GM21786 (cell line): ENCODE results near the gene MYPOP.
"Not testable (repeated sequence)": the region's sequence is repeated elsewhere in the genome, so short reads cannot be mapped to it uniquely, and the experiment has no call there.

ENCODE experiments used
- ATAC-seq: cut with Tn5 transposase; IDR thresholded peaks from one replicate; pipeline ENCODE4 v1.9.1; 2021; ENCODE audit not compliant: unreplicated experiment

MYPOP gene

DNA sequence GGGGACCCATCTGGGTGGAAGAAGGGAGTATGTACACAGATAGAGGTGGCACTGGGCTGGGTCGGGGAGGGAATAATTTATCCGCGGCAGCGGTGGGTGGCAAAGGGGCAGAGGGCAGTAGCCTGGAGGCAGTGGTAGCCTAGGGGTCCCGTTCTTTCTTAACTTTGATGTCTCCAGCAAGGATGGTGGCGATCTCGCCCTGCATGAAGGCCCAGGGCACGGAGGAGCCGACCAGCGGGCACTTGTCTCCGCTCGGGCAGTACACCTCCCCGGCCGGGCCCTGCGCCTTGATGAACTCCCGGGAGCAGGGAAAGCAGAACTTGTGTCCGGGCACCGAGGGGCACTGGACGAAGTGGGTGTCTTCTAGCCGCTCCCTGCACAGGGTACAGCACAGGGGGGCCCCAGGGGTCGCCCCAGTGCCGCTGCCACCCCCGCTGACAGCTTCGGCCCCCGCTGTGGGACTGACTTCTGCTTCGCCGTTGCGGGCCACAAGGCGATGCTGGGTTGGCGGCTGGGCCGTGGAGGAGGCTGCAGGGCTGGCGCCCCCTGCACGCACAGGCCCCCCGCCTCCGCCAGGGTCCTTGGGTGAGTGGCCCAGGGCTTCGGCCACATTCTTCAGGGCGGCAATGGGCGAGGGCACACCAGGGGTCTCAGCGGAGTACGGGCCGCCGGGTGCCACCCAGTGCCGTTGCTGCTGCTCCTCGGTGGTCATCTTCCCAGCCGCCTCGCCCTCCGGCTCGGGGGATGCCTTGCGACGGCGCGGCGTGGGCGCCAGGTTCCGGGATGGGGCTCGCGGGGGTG, 18.3 kb downstream of the MYPOP start:
- ATAC-seq = no peak

GRCh38 chr19:45883586-45883880, 18.9 kb downstream of the MYPOP start:
- ATAC-seq = no peak

DNA sequence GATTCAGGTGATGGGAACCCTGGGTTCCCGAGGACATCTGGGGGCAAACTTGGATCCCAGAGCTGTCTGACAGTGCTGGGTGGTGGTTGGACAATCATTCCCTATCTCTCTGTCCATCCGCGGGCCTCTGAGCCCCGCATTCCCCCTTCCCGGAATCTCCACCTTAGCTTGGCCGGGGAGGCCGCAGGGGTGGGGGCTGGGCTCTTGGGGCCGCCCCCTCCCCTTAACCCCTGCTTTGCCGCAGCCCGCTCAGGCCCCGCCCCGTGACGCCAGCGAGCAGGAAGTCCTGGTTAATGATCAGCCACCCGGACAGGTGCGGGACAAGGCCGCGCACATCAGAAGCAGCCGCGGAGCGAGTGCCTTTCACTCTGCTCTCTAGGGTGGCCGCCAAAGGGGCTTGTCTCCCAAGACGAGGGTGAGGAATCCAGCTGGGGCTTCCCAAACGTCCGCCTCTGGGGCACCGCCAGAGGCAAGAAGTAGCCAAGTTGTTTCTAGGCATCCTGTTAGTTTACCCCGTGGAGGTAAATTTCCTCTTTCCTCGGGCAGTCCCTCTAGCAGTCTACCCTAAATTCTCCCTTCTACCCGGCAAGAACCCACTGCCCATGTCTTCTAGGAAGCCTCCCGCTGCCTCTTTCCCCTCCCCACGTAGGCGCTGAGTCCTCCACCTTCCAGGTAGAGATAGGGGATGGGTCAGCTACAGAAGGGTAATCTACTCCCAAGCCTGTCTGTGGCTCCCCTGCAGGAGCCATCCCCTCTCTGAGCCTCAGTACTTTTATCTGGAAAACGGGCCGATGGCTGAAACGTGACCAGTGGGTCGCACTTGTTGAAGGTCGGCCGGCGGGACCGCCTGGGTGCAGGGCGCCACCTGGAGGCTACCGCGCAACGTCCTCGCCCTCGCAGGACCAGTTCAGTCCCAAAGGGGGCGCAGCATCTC, 19.5 kb downstream of the MYPOP start:
- no peak for ATAC-seq

- no peak for ATAC-seq
These were observed 20.4 kb downstream of the MYPOP start for GRCh38 chr19:45881909-45882528.

DNA sequence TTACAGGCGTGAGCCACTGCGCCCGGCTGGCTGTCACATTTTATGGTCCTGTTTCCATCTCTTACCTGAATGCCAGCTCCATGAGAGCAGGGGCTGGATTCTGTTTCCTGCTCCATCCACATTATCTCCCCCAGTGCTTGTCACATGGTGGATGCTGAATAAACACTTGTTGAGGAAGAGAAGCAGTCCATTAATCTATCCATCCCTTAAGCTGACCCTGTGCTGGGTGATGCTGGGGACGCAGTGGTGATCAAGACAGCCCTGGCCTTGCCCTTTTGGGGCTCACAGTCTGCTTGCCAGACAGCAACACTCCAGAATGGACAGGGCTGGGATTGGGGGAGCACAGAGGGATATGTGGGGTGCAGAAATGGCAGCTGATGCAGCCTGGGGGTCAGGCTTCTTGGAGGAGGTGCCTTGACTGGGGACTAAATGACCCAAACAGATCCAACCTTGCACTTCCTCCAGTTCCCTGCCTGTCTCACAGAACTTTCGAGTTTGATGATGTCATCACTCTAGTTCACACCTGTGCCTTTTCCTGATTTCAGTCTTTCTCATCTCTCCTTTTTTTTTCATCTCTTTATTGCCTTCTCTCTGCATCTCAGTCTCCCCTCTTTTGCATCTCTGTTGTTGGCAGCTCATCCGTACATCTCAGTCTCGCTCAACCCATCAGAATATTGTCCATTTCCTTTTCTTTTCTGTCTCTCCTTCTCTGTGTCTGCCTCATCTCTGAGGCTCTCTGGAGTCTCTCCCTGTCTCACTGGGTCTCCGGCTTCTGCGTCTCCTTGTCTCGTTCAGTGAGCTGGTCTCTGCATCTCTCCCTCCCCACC, 21.1 kb downstream of the MYPOP start:
- no peak for ATAC-seq

DNA sequence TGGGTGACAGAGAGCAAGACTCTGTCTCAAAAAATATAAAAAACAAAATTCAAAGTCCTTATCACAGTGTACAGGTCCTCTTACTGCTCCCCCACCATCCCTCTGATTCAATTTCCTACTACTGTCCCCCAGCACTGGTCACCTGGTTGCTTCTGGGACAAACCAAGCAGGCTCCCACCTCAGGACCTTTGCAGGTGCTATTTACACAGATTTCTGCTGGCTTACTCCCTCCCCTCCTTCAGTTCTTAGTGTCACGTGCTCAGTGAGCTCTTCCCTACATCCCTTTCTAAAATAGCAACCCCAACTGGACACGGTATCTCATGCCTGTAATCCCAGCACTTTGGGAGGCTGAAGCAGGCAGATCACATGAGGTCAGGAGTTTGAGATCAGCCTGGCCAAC, 22.4 kb downstream of the MYPOP start:
- no peak for ATAC-seq

GRCh38 chr19:45879055-45879454, 23.4 kb downstream of the MYPOP start:
- ATAC-seq = no peak

DNA sequence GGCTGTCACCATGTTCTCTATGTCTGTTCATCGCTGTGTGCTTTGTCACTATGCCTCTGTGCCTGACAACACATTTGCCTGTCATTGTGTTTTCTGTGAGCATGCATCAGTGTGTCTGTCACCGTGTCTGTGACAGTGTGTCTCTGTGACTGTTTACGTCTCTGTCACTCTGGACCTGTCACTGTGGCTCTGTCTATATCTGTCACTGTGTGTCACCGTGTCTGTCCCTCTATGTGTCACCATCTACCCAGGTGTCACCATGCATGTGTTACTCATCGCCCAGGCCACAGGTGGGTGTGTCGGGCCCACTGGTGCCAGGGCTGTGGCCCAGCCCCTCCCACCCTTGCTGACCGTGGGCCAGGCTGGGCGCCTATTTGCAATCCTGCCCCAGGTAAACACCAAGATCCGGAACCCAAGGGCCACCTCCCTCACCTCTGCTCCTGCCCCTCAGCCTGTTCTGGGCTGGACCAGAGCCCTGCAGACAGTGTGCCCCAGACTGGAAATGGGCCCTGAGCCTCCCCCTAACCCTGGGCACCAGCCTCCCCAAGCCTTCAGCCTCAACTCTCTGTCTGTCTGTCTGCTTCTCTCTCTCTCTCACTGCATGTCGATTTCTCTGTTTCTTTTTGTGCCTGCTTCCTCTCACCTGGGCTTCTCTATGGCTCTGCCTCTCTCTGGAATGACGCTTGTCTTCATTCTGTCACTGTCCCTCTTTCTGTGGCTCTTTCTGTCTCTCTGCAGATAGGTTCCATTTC, 24.2 kb downstream of the MYPOP start:
- no peak for ATAC-seq

GRCh38 chr19:45876411-45877197, 25.8 kb downstream of the MYPOP start:
- ATAC-seq = no peak

DNA sequence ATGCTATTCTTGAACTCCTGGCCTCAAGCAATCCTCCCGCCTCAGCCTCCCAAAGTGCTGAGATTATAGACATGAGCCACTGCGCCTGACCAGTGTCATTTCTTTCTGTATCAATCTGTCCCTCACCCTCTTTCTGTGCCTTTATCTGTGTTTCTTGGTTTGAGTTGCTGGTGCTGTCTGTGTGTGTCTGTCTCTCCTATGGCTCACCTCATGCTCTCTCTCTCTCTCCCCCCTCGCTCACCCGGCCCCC, 26.3 kb downstream of the MYPOP start:
- no peak for ATAC-seq

DNA sequence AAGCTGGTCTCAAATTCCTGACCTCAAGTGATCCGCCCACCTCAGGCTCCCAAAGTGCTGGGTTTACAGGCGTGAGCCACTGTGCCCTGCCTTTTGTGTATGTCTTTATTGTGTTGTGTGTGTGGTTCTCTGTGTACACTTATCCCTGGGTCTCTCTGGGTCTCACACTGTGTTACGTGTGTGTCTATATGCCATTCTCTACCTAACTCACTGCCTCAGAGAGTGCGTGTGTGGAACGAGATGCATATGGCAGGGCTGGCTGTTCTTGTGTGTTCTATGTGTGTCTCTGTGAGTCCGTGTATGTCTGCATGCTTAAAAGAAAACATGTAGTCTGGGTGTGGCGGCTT, 27.8 kb downstream of the MYPOP start:
- ATAC-seq = no peak

- ATAC-seq = no peak
These were observed 29.1 kb downstream of the MYPOP start for GRCh38 chr19:45873219-45873772.

DNA sequence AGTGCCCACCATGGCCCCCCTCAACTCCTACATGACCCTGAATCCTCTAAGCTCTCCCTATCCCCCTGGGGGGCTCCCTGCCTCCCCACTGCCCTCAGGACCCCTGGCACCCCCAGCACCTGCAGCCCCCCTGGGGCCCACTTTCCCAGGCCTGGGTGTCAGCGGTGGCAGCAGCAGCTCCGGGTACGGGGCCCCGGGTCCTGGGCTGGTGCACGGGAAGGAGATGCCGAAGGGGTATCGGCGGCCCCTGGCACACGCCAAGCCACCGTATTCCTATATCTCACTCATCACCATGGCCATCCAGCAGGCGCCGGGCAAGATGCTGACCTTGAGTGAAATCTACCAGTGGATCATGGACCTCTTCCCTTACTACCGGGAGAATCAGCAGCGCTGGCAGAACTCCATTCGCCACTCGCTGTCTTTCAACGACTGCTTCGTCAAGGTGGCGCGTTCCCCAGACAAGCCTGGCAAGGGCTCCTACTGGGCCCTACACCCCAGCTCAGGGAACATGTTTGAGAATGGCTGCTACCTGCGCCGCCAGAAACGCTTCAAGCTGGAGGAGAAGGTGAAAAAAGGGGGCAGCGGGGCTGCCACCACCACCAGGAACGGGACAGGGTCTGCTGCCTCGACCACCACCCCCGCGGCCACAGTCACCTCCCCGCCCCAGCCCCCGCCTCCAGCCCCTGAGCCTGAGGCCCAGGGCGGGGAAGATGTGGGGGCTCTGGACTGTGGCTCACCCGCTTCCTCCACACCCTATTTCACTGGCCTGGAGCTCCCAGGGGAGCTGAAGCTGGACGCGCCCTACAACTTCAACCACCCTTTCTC, 30.1 kb downstream of the MYPOP start:
- no peak for ATAC-seq

DNA sequence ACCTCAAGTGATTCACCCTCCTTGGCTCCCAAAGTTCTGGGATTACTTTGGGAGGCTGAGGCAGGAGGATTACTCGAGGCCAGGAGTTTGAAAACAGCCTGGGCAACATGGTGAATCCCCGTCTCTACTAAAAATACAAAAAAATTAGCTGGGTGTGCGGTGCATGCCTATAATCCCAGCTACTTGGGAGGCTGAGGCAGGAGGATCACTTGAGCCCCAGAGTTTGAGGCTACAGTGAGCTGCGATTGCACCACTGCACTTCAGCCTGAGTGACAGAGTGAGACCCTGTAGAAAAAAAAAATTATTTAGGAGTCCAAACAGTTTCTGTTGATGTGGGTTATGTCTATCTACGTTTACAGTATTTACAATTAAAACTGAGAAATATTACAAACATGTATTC, 31.6 kb downstream of the MYPOP start:
- no peak for ATAC-seq

DNA sequence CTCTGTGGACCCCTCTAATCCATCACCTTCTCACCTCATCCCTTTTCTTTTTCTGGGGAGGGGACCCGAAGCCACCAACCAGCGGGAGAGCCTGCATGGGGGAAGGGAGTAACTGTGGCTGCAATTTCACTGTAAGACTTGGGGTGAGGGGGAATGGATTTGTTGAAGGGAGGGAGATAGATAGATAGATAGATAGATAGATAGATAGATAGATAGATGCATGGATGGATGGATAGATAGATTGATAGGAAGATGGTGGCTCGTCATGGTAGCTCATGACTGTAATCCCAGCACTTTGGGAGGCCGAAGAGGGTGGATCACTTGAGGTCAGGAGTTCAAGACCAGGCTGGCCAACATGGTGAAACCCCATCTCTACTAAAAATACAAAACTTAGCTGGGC, 35.2 kb downstream of the MYPOP start:
- not testable (repeated sequence) for ATAC-seq

GRCh38 chr19:45866400-45867176, 35.8 kb downstream of the MYPOP start:
- no peak for ATAC-seq

DNA sequence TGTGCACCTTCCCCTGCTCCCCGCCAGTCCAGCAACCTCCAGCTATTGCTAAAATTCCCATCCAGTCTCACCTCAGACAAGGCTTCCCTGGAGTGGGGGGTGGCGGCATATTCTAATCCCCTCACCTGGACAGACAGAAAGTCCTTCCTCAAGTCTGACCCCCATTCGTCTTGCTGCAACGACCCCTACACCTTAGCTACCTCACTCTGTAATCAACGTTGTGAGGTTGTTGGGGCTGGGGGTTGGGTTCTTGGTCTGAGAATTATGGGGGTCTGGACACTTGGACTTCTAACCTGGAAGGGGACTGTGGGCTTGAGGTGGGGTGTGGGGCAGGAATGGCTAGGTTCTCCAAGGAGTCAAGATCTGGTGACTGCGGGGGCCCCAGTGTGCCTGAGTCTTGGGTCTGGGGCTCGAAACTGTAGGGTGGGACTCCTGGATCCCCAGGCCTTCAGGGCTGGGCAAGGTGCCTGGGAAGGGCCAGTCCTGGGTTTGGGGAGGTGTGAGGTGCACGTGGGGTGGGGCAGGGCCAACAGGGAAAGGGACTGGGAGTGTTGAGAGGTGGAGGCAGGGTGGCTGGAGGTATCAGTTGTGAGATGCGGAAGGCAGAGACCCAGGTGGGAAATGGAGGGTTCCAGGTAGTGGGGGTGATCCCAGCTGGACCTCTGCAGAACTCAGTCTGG, 37.0 kb downstream of the MYPOP start:
- no peak for ATAC-seq
